ENCODE results near the gene CD79B.

DNA sequence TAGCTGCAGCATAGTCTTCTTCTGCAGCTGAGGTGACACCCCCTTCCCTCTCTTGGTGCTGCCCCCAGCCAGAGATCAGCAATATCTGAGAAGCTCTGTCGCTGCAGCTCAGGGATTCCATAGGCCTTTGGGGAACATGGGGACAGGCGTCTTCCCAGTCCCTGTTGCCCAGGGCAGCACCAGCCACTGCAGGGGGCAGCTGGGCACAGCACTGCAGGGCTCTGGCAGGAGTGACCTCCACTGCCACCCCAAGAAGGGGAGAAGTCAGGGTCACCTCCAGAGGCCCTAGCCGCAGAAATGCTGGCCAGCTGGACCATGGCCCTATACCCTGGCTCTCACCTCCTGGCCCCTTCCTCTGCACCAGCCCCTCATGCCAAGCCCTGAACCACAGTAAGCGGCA is 23.7 kb upstream of the CD79B start:
- TF ChIP-seq CTCF (IDR thresholded peaks at IDR 0.05; ENCODE audit: low read length) = no peak
- TF ChIP-seq EZH2phosphoT487 (IDR thresholded peaks at IDR 0.05; ENCODE audit: low read length) = no peak
